GM12864 (cell line): ENCODE results near the gene RPH3AL.

Experiments
- DNase-seq: peaks from one replicate; pipeline ENCODE4 v3.0.0-alpha.2; 2011; ENCODE audit warnings: low read depth
- H3K4me3 ChIP-seq: 2 replicates; pipeline ENCODE4 v1.5.1; 2011; ENCODE audit warnings: mild to moderate bottlenecking, low read depth, low read length, control low read depth
- CTCF ChIP-seq: IDR thresholded peaks from 2 replicates; pipeline ENCODE4 v1.5.1; 2011; ENCODE audit warnings: low read depth, mild to moderate bottlenecking, moderate library complexity, low read length, control low read depth, inconsistent platforms; ENCODE audit errors: missing control alignments

RPH3AL gene

DNA sequence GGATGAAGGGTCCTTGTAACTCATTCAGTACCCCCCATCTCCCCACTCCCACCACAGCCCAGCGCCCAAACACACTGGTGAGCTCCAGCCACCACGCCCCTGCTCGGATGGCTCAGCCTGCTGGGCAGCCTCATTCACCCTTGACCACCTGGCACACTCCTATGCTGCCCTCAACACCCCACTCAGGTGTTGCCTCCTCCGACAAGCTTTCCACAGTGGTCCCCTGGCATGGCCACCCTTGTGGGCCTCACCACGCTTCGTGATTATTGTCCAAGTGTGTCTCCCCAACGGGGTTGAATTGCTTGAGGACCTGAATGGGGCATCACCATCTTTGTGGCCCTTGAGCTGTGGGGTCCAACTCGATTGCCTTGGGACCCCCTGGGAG is 159.2 kb downstream of the RPH3AL start:
- TF ChIP-seq CTCF, result no peak
- H3K4me3 ChIP-seq, result no peak overlapping the region
- no peak for DNase-seq

DNA sequence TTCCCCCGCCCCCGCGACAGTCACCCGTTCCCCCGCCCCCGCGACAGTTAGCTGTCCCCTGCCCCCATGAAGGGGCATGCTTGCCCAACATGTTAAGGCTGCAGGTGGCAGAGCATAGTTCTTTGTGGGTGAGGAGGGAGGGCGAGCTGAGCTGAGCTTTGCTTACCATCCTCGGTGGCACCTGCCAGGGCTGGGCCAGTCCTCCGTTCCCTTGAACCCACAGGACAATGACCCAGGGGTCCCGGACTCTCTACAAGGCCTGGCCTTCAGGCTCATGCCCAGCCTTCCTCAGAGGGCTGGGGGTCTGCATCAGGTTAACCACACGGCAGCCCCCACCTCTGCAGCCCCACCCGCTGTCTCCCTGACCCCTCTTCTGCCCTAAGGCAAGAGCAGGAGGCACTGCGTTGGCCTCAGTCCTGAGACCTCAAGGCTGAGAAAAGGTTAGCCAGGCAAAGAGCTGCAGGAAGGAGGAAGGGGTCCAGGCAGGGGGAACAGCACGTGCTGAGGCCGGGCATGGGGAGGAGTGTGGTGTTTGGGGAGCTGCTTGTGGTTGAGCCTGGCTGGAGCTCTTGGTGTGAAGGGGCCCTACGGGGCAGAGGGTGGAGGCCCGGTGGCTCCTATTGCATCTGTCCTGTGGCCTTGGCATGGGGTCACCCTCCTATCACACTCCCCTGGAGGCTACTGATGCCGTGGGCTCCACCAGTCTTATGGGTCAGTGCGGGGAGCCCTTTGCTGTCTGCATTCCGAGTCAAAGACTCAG is 159.8 kb downstream of the RPH3AL start:
- no peak overlapping the region for H3K4me3 ChIP-seq
- TF ChIP-seq CTCF, result no peak
- DNase-seq, result no peak

DNA sequence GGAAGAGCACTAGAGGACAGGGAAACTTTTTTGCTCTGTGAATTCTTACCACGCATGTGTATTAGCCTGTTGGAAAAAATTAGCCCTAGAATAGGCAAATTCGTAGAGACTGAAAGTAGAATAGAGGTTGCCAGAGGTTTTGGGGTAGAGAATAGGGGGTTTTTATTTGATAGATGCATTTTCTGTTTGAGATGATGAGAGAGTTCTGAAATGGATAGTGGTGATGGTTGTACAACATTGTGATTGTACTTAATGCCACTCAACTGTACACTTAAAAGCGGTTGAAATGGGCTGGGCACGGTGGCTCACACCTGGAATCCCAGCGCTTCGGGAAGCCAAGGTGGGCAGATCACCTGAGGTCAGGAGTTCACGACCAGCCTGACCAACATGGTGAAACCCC is 163.2 kb downstream of the RPH3AL start:
- H3K4me3 ChIP-seq, result no peak overlapping the region
- DNase-seq, result no peak

DNA sequence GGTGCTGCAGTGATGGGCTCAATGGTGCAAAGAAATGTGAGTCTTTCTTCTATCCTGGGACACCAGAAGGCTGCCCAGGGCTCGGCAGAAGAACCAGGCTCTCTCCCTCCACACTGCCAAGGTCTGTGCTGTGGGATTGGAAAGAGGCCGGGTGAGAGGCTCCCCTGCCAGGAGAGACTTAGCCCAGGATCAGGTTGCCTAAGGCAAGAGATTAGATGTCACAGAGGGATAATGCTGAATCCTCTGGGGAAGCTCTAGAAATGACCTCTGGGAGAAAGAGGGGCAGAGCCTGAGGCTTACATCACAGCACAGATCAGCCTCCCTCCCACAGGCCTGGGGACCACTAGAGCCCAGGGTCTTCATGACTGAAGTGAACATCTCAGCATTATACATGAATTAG is 165.5 kb downstream of the RPH3AL start:
- no peak for DNase-seq
- no peak overlapping the region for H3K4me3 ChIP-seq
- no peak for TF ChIP-seq CTCF

More for the DNA sequence above, 163.2 kb downstream of the RPH3AL start:
- TF ChIP-seq CTCF, result no peak

- no peak for DNase-seq
- no peak for TF ChIP-seq CTCF
- no peak overlapping the region for H3K4me3 ChIP-seq
Observed at GRCh38 chr17:185445-186138, 167.0 kb downstream of the RPH3AL start.

- no peak overlapping the region for H3K4me3 ChIP-seq
- no peak for TF ChIP-seq CTCF
- no peak for DNase-seq
Observed at GRCh38 chr17:183021-183420, 169.6 kb downstream of the RPH3AL start.
